ENCODE results near the gene KDM1B.
"Not testable (repeated sequence)": the region's sequence is repeated elsewhere in the genome, so short reads cannot be mapped to it uniquely, and the experiment has no call there.

The KDM1B gene

GRCh38 chr6:18187701-18188100, 32.5 kb downstream of the KDM1B start:
- DNase-seq (ENCODE audit: low read depth, low spot score): no peak

- DNase-seq (ENCODE audit: low read depth, low spot score): no peak
Observed at GRCh38 chr6:18189196-18189595, 34.0 kb downstream of the KDM1B start.

DNA sequence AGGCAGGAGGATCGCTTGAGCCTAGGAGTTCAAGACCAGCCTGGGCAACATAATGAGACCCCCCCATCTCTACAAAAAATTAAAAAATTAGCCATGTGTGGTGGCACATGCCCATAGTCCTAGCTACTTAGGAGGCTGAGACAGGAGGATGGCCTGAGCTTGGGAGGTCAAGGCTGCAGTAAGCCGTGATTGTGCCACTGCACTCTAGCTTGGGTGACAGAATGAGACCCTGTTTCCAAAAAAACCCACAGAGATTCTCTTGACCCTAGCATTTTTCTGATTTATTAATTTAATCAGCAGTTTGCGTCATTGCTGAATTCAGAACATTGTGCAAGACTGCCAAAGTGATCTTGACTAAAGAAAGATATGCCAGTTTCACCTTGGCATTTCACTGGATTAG, 36.8 kb downstream of the KDM1B start:
- no peak for DNase-seq (ENCODE audit: low read depth, low spot score)

GRCh38 chr6:18203786-18204185, 48.6 kb downstream of the KDM1B start:
- DNase-seq (ENCODE audit: low read depth, low spot score): peak; percentile 69

DNA sequence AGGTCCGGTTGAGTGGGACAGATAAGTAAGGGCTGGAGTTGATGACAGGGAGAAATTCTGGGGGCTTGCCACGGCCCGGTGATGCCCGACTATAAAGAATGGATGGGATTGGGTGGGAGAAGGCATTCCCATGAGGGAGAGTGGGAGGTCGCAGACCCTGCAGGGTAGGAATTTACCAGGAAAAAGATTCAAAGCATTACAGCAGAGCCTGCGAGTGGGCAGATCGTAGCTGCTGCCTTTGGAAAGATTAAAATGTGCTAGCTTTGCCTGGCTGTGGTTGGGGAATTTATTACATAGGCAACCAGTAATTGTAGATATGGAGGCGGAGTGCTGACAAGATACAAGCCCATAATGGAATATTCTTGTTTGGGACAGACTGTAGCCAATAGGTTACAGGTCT, 49.5 kb downstream of the KDM1B start:
- DNase-seq (ENCODE audit: low read depth, low spot score): no peak

GRCh38 chr6:18206591-18206990, 51.4 kb downstream of the KDM1B start:
- DNase-seq (ENCODE audit: low read depth, low spot score): no peak

DNA sequence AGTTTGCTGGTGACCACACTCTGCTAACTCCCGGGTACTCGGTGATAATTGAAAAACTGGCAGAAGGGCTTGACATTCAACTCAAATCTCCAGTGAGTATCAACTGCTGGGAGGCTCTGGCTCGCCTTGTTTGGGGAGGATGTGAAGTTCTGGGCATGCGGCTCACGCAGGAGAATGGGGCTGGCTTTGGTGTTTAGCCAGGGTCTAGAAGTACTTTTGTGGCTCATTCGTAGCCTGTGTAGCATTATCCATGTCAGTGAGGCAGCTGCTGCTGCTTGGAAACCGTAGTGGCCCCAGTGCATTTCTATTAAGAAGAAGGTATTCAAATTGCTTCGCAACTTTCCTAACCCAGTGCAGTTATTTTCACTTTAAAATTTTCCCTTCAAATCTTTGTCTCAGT, 52.2 kb downstream of the KDM1B start:
- no peak for DNase-seq (ENCODE audit: low read depth, low spot score)

GRCh38 chr6:18207949-18208348, 52.7 kb downstream of the KDM1B start:
- DNase-seq (ENCODE audit: low read depth, low spot score): no peak

DNA sequence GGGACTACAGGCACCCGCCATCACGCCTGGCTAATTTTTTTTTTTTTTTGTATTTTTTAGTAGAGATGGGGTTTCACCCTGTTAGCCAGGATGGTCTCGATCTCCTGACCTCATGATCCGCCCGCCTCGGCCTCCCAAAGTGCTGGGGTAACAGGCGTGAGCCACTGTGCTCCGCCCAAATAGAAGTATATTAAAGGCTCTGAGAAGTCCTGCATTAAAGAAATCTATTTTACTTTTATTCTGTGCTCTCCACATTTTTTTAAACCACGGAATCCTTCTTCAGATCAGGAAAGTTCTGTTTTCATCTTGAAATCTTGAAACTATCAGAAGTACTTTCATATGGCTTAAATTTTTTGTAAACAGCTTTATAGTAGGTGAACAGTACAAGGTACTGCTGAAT, 53.6 kb downstream of the KDM1B start:
- DNase-seq (ENCODE audit: low read depth, low spot score): not testable (repeated sequence)

DNA sequence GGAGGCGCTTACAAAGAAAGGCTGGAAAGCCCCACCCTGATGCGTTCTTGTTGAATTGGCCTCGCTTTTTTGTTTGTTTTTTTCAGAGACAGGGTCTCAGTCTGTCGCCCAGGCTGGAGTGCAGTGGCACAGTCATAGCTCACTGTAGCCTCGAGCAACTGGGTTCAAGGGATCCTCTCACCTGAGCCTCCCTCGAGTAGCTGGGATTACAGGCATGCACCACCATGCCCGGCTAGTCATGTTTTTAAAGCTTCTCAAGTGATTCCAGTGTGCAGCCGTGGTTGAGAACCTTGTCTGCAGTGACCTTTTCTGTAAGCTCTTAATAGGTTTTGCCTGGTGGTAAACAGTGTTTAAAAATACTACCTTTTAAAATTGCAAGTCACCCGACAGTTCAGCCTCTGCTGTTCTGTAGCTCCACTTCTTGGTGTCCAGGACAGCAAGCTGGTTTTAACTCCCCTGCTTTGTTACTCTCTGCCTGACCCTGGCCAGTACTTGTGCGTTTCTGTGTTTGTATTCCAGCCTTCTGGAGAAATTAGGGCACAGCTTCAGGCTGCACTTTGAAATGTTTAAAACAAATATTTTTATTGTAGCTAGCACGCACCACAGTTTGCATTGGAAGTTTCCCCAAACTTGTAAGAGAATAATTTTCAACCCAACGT, 54.4 kb downstream of the KDM1B start:
- no peak for DNase-seq (ENCODE audit: low read depth, low spot score)

DNA sequence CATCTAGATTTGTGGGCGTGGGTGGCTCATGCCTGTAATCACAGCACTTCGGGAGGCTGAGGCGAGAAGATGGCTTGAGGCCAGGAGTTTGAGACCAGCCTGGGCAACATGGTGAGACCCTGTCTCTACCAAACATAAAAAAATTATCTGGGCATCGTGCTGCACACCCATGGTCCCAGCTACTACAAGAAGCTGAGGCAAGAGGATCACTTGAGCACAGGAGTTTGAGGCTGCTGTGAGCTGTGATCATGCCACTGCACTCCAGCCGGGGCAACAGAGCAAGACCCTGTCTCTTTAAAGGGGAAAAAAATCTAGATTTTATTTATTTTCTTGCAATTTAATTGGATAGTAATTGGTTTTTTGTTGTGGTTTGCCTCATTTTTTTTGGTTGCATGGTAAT, 55.5 kb downstream of the KDM1B start:
- DNase-seq (ENCODE audit: low read depth, low spot score): no peak

DNA sequence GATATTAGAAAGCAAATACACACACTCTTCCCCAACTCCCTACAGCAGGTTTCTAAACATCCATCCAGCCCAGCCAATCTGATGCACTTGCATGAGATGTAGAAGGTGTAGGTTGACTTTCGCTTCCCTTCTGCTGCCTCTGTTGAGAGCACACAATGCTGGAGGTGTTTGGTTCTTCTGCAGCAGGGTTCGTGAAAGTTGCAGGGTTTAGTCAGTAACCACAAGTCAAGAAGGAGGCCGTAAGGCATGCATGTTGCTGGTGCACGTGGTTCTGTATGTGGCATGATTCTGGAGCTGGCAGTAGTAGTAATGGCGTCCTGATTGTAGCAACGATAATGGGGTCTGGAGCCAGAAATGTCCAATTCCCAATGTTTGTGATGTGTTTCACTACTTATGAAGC, 56.1 kb downstream of the KDM1B start:
- no peak for DNase-seq (ENCODE audit: low read depth, low spot score)

GRCh38 chr6:18212231-18212630, 57.0 kb downstream of the KDM1B start:
- DNase-seq (ENCODE audit: low read depth, low spot score): no peak

GRCh38 chr6:18213439-18213838, 58.2 kb downstream of the KDM1B start:
- DNase-seq (ENCODE audit: low read depth, low spot score): no peak

GRCh38 chr6:18214003-18214402, 58.8 kb downstream of the KDM1B start:
- DNase-seq (ENCODE audit: low read depth, low spot score): no peak

DNA sequence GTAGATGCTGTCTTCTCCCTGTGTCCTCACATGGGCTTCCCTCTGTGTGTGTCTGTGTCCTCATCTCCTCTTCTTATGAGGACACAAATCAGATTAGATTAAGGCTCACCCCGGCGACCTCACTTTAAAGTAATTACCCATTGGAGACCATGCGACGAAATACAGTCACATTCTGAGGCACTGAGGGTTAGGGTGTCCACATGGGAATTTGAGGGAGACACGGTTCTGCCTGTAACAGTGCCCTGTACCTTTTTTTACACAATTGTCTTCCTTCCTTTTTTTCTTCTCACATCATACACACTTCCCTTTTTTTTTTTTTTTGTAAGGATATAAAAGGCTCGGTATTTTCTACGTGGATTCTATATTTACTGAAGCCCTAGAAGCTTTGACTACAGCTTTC, 60.2 kb downstream of the KDM1B start:
- DNase-seq (ENCODE audit: low read depth, low spot score): no peak

DNA sequence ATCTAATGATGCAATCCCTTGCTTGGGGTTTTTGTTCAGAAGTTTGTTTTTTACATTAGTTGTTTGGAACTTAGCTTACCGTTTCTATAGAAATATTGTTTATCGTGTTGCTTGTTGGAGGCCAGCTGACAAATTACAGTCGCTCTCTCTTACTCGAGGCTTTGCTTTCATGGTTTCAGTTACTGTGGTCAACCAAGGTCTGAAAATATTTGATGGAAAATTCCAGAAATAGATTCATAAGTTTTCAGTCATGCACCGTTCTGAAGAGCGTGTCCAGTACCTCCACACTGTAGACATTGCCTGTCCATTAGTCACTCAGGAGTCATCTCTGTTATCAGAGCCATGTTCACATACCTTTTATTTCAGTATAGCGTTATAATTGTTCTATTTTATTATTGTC, 61.2 kb downstream of the KDM1B start:
- peak; percentile 85 for DNase-seq (ENCODE audit: low read depth, low spot score)

GRCh38 chr6:18218233-18218632, 63.0 kb downstream of the KDM1B start:
- DNase-seq (ENCODE audit: low read depth, low spot score): no peak

DNA sequence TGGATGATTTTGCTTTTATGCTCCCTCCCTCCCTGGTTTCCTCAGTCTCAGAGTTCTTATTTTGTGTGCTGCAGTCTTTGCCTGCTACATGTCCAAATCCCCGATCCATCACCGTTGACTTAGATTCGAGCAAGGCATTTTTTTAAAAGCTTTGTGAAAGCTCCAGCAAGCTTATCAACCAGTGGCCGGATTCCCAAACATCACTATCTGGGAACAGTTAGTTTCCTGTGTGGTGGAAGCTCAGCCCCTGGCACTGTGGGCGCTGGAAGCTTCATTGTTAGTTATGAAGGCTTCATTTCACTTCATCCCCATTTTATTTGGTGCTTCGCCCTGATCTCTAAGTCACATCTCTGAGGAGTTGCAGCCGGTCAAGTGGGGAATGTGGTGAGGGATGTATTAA, 64.4 kb downstream of the KDM1B start:
- no peak for DNase-seq (ENCODE audit: low read depth, low spot score)

DNA sequence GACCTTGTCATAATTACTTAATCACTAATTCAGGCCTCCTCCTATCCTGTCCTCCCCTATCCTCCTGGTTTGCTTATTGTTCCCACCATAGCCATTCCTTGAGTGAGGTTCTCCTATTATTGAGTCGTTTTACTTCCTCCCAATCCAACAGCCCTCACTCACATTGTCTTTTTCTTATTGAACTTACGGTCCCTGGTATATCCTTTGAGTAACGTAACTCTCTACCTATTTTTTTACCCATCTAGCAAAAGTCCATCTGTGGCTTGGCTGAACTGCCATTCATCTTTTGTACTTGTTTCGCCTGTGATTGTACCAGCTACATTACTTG, 66.0 kb downstream of the KDM1B start:
- DNase-seq (ENCODE audit: low read depth, low spot score): no peak

GRCh38 chr6:18226451-18227105, 71.4 kb downstream of the KDM1B start:
- peak; percentile 96 for DNase-seq (ENCODE audit: low read depth, low spot score)

- DNase-seq (ENCODE audit: low read depth, low spot score): not testable (repeated sequence)
Observed at GRCh38 chr6:18227166-18227565, 71.9 kb downstream of the KDM1B start.

GRCh38 chr6:18228590-18228989, 73.4 kb downstream of the KDM1B start:
- DNase-seq (ENCODE audit: low read depth, low spot score): not testable (repeated sequence)

GRCh38 chr6:18231856-18232255, 76.6 kb downstream of the KDM1B start:
- not testable (repeated sequence) for DNase-seq (ENCODE audit: low read depth, low spot score)

Data from astrocyte of the hippocampus (primary cell).